ENCODE data around the gene KCNQ1. TPM values are rescaled to one million over a fixed set of nuclear protein-coding genes. Genes with fewer than 3 reads are reported as not detected.

KCNQ1 gene
- total RNA-seq, 1 experiment from 2014 or later: 2.5 TPM

DNA sequence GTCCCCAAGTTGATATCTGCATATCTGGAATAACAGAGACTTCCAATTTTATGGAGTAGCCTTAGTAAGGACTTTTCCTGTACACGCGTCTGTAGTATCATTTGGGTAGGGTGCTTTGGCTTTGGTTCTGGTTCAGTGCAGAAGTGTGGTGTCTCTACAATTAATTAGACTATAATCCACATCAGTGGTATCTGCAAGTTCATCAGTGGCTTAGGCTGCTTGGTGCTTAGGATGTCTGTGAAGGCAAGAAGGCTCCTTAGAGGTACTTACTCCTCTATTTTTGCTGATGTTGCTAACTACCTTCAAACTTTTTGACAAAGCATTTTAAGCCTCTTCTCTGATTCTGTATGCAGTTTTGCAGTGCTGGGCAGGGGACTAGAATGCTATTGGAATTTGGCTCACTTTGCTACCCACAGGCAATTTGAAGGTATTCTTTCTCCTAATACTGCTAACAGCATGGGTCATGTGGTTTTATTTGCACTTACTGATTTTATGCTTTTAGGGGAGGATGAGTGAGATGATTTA is 205.6 kb downstream of the KCNQ1 start:
- CTCF ChIA-PET: interaction anchor here (0.6 to 0.9 kb wide), 2 partner anchors 235 to 512 kb away, joined by 3 to 4 read pairs; partner anchors contain the start of gene CDKN1C
- peaks cover 100% of the 10 kb centered on the region; the same call in 1 of the 2 replicates for H3K27me3 Mint-ChIP-seq (ENCODE audit: low read depth)

DNA sequence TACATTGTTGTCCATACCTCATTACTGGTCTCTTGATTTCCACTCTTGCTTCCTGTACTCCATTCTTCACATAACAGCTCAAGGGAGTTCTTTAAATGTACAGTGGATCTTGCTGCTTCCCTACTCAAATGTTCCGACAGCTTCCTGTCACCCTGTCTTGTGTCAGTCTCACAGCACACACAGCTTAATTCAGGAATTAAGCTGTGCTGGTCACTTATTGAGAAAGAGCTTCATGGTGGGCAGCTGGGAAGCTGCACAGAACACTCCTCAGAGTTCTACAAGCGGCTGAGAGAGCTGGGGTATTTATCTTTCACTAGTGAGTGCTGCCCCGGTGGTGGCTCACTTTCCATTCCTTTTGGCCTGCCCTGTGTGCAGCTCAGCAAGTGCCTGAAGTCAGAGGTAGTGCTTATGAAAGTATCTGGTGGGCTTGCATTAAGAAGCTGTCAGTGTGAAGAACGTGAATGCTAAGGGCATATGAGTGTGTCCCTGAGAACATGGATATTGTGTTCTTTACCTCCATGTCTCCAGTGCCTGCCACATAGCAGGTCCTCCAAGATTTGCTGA is 206.3 kb downstream of the KCNQ1 start:
- H3K4me3 Mint-ChIP-seq: no peak overlapping the region
- H3K27me3 Mint-ChIP-seq (ENCODE audit: low read depth): peaks cover 100% of the 10 kb centered on the region; the same call in 1 of the 2 replicates
- no peak overlapping the region for H3K27ac Mint-ChIP-seq
- peaks cover 84% of the 10 kb centered on the region for H3K36me3 Mint-ChIP-seq
- peaks cover 79% of the 10 kb centered on the region for H3K9me3 Mint-ChIP-seq
- H3K4me1 Mint-ChIP-seq: 0 out of 2 replicates have a peak, but pooled peaks cover 4% of the 10 kb centered on the region
- no peak for ATAC-seq
- ChIA-PET CTCF (interaction anchor here (0.6 to 0.9 kb wide), 2 partner anchors 234 to 511 kb away, joined by 3 to 4 read pairs; partner anchors contain the start of gene CDKN1C), POLR2A (no interaction called here)
- no peak for DNase-seq (ENCODE audit: low spot score)
- TF ChIP-seq, protein P1, sequence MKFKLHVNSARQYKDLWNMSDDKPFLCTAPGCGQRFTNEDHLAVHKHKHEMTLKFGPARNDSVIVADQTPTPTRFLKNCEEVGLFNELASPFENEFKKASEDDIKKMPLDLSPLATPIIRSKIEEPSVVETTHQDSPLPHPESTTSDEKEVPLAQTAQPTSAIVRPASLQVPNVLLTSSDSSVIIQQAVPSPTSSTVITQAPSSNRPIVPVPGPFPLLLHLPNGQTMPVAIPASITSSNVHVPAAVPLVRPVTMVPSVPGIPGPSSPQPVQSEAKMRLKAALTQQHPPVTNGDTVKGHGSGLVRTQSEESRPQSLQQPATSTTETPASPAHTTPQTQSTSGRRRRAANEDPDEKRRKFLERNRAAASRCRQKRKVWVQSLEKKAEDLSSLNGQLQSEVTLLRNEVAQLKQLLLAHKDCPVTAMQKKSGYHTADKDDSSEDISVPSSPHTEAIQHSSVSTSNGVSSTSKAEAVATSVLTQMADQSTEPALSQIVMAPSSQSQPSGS (CRISPR knock-in tag; IDR thresholded peaks at IDR 0.05; ENCODE audit: borderline replicate concordance, low read depth): no peak
- TF ChIP-seq, protein P2, sequence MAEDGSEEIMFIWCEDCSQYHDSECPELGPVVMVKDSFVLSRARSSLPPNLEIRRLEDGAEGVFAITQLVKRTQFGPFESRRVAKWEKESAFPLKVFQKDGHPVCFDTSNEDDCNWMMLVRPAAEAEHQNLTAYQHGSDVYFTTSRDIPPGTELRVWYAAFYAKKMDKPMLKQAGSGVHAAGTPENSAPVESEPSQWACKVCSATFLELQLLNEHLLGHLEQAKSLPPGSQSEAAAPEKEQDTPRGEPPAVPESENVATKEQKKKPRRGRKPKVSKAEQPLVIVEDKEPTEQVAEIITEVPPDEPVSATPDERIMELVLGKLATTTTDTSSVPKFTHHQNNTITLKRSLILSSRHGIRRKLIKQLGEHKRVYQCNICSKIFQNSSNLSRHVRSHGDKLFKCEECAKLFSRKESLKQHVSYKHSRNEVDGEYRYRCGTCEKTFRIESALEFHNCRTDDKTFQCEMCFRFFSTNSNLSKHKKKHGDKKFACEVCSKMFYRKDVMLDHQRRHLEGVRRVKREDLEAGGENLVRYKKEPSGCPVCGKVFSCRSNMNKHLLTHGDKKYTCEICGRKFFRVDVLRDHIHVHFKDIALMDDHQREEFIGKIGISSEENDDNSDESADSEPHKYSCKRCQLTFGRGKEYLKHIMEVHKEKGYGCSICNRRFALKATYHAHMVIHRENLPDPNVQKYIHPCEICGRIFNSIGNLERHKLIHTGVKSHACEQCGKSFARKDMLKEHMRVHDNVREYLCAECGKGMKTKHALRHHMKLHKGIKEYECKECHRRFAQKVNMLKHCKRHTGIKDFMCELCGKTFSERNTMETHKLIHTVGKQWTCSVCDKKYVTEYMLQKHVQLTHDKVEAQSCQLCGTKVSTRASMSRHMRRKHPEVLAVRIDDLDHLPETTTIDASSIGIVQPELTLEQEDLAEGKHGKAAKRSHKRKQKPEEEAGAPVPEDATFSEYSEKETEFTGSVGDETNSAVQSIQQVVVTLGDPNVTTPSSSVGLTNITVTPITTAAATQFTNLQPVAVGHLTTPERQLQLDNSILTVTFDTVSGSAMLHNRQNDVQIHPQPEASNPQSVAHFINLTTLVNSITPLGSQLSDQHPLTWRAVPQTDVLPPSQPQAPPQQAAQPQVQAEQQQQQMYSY (CRISPR knock-in tag; IDR thresholded peaks at IDR 0.05): no peak
- no peak for TF ChIP-seq SMAD4 (CRISPR knock-in tag; IDR thresholded peaks at IDR 0.05)
- no peak for TF ChIP-seq ZNF671 (CRISPR knock-in tag; IDR thresholded peaks at IDR 0.05)
- TF ChIP-seq MXD4 (CRISPR knock-in tag; IDR thresholded peaks at IDR 0.05; ENCODE audit: borderline replicate concordance): no peak
- no peak for TF ChIP-seq ZNF219 (CRISPR knock-in tag; IDR thresholded peaks at IDR 0.05; ENCODE audit: borderline replicate concordance)
- TF ChIP-seq ZNF416 (CRISPR knock-in tag; IDR thresholded peaks at IDR 0.05): no peak
- TF ChIP-seq NFATC4 (CRISPR knock-in tag; IDR thresholded peaks at IDR 0.05): no peak
- TF ChIP-seq, protein P3, sequence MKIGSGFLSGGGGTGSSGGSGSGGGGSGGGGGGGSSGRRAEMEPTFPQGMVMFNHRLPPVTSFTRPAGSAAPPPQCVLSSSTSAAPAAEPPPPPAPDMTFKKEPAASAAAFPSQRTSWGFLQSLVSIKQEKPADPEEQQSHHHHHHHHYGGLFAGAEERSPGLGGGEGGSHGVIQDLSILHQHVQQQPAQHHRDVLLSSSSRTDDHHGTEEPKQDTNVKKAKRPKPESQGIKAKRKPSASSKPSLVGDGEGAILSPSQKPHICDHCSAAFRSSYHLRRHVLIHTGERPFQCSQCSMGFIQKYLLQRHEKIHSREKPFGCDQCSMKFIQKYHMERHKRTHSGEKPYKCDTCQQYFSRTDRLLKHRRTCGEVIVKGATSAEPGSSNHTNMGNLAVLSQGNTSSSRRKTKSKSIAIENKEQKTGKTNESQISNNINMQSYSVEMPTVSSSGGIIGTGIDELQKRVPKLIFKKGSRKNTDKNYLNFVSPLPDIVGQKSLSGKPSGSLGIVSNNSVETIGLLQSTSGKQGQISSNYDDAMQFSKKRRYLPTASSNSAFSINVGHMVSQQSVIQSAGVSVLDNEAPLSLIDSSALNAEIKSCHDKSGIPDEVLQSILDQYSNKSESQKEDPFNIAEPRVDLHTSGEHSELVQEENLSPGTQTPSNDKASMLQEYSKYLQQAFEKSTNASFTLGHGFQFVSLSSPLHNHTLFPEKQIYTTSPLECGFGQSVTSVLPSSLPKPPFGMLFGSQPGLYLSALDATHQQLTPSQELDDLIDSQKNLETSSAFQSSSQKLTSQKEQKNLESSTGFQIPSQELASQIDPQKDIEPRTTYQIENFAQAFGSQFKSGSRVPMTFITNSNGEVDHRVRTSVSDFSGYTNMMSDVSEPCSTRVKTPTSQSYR (CRISPR knock-in tag; IDR thresholded peaks at IDR 0.05): no peak
- no peak for TF ChIP-seq JUN (CRISPR knock-in tag; IDR thresholded peaks at IDR 0.05)
- TF ChIP-seq, protein P4, sequence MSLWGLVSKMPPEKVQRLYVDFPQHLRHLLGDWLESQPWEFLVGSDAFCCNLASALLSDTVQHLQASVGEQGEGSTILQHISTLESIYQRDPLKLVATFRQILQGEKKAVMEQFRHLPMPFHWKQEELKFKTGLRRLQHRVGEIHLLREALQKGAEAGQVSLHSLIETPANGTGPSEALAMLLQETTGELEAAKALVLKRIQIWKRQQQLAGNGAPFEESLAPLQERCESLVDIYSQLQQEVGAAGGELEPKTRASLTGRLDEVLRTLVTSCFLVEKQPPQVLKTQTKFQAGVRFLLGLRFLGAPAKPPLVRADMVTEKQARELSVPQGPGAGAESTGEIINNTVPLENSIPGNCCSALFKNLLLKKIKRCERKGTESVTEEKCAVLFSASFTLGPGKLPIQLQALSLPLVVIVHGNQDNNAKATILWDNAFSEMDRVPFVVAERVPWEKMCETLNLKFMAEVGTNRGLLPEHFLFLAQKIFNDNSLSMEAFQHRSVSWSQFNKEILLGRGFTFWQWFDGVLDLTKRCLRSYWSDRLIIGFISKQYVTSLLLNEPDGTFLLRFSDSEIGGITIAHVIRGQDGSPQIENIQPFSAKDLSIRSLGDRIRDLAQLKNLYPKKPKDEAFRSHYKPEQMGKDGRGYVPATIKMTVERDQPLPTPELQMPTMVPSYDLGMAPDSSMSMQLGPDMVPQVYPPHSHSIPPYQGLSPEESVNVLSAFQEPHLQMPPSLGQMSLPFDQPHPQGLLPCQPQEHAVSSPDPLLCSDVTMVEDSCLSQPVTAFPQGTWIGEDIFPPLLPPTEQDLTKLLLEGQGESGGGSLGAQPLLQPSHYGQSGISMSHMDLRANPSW (CRISPR knock-in tag; conservative IDR thresholded peaks at IDR 0.05; ENCODE audit: low read depth): no peak
- TF ChIP-seq, protein P5, sequence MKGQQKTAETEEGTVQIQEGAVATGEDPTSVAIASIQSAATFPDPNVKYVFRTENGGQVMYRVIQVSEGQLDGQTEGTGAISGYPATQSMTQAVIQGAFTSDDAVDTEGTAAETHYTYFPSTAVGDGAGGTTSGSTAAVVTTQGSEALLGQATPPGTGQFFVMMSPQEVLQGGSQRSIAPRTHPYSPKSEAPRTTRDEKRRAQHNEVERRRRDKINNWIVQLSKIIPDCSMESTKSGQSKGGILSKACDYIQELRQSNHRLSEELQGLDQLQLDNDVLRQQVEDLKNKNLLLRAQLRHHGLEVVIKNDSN (CRISPR knock-in tag; IDR thresholded peaks at IDR 0.05): no peak
- TF ChIP-seq CREB1 (CRISPR knock-in tag; IDR thresholded peaks at IDR 0.05): no peak
- TF ChIP-seq TCF7 (CRISPR knock-in tag; IDR thresholded peaks at IDR 0.05; ENCODE audit: low read depth): no peak
- TF ChIP-seq, protein P6, sequence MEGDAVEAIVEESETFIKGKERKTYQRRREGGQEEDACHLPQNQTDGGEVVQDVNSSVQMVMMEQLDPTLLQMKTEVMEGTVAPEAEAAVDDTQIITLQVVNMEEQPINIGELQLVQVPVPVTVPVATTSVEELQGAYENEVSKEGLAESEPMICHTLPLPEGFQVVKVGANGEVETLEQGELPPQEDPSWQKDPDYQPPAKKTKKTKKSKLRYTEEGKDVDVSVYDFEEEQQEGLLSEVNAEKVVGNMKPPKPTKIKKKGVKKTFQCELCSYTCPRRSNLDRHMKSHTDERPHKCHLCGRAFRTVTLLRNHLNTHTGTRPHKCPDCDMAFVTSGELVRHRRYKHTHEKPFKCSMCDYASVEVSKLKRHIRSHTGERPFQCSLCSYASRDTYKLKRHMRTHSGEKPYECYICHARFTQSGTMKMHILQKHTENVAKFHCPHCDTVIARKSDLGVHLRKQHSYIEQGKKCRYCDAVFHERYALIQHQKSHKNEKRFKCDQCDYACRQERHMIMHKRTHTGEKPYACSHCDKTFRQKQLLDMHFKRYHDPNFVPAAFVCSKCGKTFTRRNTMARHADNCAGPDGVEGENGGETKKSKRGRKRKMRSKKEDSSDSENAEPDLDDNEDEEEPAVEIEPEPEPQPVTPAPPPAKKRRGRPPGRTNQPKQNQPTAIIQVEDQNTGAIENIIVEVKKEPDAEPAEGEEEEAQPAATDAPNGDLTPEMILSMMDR (IDR thresholded peaks at IDR 0.05): no peak
- TF ChIP-seq GABPB1 (CRISPR knock-in tag; IDR thresholded peaks at IDR 0.05): no peak

More for the DNA sequence above, 205.6 kb downstream of the KCNQ1 start:
- no peak for DNase-seq (ENCODE audit: low spot score)
- Mint-ChIP-seq H3K9me3 (peaks cover 80% of the 10 kb centered on the region), H3K4me1 (0 out of 2 replicates have a peak, but pooled peaks cover 4% of the 10 kb centered on the region), H3K27ac (no peak overlapping the region), H3K36me3 (peaks cover 85% of the 10 kb centered on the region), H3K4me3 (no peak overlapping the region)
- TF ChIP-seq ETV6 (CRISPR knock-in tag; IDR thresholded peaks at IDR 0.05): no peak
- TF ChIP-seq, protein P7, sequence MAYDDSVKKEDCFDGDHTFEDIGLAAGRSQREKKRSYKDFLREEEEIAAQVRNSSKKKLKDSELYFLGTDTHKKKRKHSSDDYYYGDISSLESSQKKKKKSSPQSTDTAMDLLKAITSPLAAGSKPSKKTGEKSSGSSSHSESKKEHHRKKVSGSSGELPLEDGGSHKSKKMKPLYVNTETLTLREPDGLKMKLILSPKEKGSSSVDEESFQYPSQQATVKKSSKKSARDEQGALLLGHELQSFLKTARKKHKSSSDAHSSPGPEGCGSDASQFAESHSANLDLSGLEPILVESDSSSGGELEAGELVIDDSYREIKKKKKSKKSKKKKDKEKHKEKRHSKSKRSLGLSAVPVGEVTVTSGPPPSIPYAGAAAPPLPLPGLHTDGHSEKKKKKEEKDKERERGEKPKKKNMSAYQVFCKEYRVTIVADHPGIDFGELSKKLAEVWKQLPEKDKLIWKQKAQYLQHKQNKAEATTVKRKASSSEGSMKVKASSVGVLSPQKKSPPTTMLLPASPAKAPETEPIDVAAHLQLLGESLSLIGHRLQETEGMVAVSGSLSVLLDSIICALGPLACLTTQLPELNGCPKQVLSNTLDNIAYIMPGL (CRISPR knock-in tag; IDR thresholded peaks at IDR 0.05): no peak
- no peak for TF ChIP-seq CBFB (CRISPR knock-in tag; IDR thresholded peaks at IDR 0.05; ENCODE audit: low read depth)
- no peak for TF ChIP-seq ZNF317 (CRISPR knock-in tag; IDR thresholded peaks at IDR 0.05; ENCODE audit: borderline replicate concordance, low read depth)
- POLR2A ChIA-PET: no interaction called here
- ATAC-seq: no peak

Measured in WTC11 (cell line).